GM18519 (cell line): Measurements from ENCODE around the gene C5.
"Not testable (repeated sequence)": the region's sequence is repeated elsewhere in the genome, so short reads cannot be mapped to it uniquely, and the experiment has no call there.

Experiments
- ATAC-seq: cut with Tn5 transposase; IDR thresholded peaks from one replicate; pipeline ENCODE4 v1.9.1; 2021; ENCODE audit warnings: mild to moderate bottlenecking, moderate library complexity; ENCODE audit not compliant: unreplicated experiment, low FRiP score

Gene C5

GRCh38 chr9:120983259-120983837 is 66.7 kb downstream of the C5 start:
- ATAC-seq: peak; percentile 64

- ATAC-seq: no peak
Observed at GRCh38 chr9:120982836-120983235, 67.2 kb downstream of the C5 start.

- no peak for ATAC-seq
Observed at GRCh38 chr9:120980951-120981350, 69.1 kb downstream of the C5 start.

GRCh38 chr9:120979797-120980196 is 70.3 kb downstream of the C5 start:
- no peak for ATAC-seq

- no peak for ATAC-seq
Observed at GRCh38 chr9:120978987-120979386, 71.1 kb downstream of the C5 start.

- ATAC-seq: no peak
Observed at GRCh38 chr9:120977321-120977720, 72.8 kb downstream of the C5 start.

- no peak for ATAC-seq
Observed at GRCh38 chr9:120974921-120975320, 75.2 kb downstream of the C5 start.

- no peak for ATAC-seq
Observed at GRCh38 chr9:120974181-120974580, 75.9 kb downstream of the C5 start.

GRCh38 chr9:120971938-120972337 is 78.1 kb downstream of the C5 start:
- no peak for ATAC-seq

GRCh38 chr9:120971471-120971870 is 78.6 kb downstream of the C5 start:
- ATAC-seq: not testable (repeated sequence)

GRCh38 chr9:120970244-120970643 is 79.8 kb downstream of the C5 start:
- ATAC-seq: no peak

GRCh38 chr9:120966013-120966369 is 84.1 kb downstream of the C5 start:
- no peak for ATAC-seq

- no peak for ATAC-seq
Observed at GRCh38 chr9:120965344-120966012, 84.6 kb downstream of the C5 start.

GRCh38 chr9:120961936-120962335 is 88.1 kb downstream of the C5 start:
- ATAC-seq: no peak

GRCh38 chr9:120960001-120960400 is 90.1 kb downstream of the C5 start:
- no peak for ATAC-seq

GRCh38 chr9:120956862-120957261 is 93.2 kb downstream of the C5 start:
- ATAC-seq: no peak

- ATAC-seq: no peak
Observed at GRCh38 chr9:120951960-120952618, 98.0 kb downstream of the C5 start.

GRCh38 chr9:120950421-120951388 is 99.4 kb downstream of the C5 start:
- no peak for ATAC-seq

GRCh38 chr9:120949290-120949689 is 100.8 kb downstream of the C5 start:
- ATAC-seq: no peak

GRCh38 chr9:120948824-120949223 is 101.3 kb downstream of the C5 start:
- ATAC-seq: no peak

- ATAC-seq: no peak
Observed at GRCh38 chr9:120947222-120947621, 102.9 kb downstream of the C5 start.
